SK-N-SH (cell line): ENCODE data around the gene CPLX1. TPM values are rescaled to one million over a fixed set of nuclear protein-coding genes. Genes with fewer than 3 reads are reported as not detected.
"Not testable (repeated sequence)": the region's sequence is repeated elsewhere in the genome, so short reads cannot be mapped to it uniquely, and the experiment has no call there.

Experiments
- CTCF ChIA-PET: fragments of 300-600, 350-600 bp; formaldehyde crosslinking; extraction: SDS; loops from one replicate; lab custom pipeline; 2021; lab: Yijun Ruan, JAX
- POLR2A ChIA-PET: fragments of 350-600 bp; sonication (Branson Sonifier 250); formaldehyde crosslinking; extraction: SDS; loops from one replicate; lab custom pipeline; 2020; ENCODE audit warnings: antibody characterized with exemption, inconsistent platforms; lab: Yijun Ruan, JAX
- DNase-seq: peaks from one replicate; pipeline ENCODE4 v3.0.0; 2012
- H2AFZ ChIP-seq: fragments of 200-600 bp; sonication (generic); 2 replicates; pipeline ENCODE4 v1.8.1; 2016; ENCODE audit warnings: antibody characterized with exemption, mild to moderate bottlenecking, low read depth
- H3F3A ChIP-seq: fragments of 200-600 bp; sonication (generic); replicated peaks from 2 replicates; pipeline ENCODE3; 2016; ENCODE audit warnings: antibody characterized with exemption, mild to moderate bottlenecking; ENCODE audit not compliant: insufficient read depth
- H3K27ac ChIP-seq, 2 experiments: fragments of 200-500 bp in 1 of 2; fragments of 200-600 bp in 1 of 2; sonication (Bioruptor generic) in 1 of 2; sonication (generic), shearing (Covaris generic) in 1 of 2; 2 replicates each; pipeline versions ENCODE4 v1.5.1 to v1.6.1; 2014 to 2016; ENCODE audit warnings: low read depth in 2 of 2, inconsistent platforms in 1 of 2, low read length in 1 of 2, mild to moderate bottlenecking in 1 of 2, mixed read lengths in 1 of 2
- H3K27me3 ChIP-seq: fragments of 200-600 bp; sonication (generic), shearing (Covaris generic); 2 replicates; pipeline ENCODE4 v1.6.1; 2016; ENCODE audit warnings: mixed run types; ENCODE audit not compliant: insufficient read depth
- H3K36me3 ChIP-seq, 2 experiments: fragments of 200-500 bp in 1 of 2; fragments of 200-600 bp in 1 of 2; sonication (Bioruptor generic) in 1 of 2; sonication (generic) in 1 of 2; replicated peaks in 1 of 2; 2 replicates each; pipeline versions ENCODE3 to v1.5.1; 2014 to 2016; ENCODE audit warnings: low read length in 1 of 2, mild to moderate bottlenecking in 1 of 2; ENCODE audit not compliant: insufficient read depth in 2 of 2, control insufficient read depth in 1 of 2
- H3K4me1 ChIP-seq, 2 experiments: fragments of 200-500 bp in 1 of 2; fragments of 200-600 bp in 1 of 2; sonication (Bioruptor generic) in 1 of 2; sonication (generic), shearing (Covaris generic) in 1 of 2; 2 replicates each; pipeline versions ENCODE4 v1.5.1 to v1.6.1; 2014 to 2016; ENCODE audit warnings: low read depth in 1 of 2, low read length in 1 of 2, mixed run types in 1 of 2; ENCODE audit not compliant: insufficient read depth in 2 of 2, control insufficient read depth in 1 of 2
- H3K4me2 ChIP-seq: fragments of 200-600 bp; sonication (generic), shearing (Covaris generic); 2 replicates; pipeline ENCODE4 v1.6.1; 2017; ENCODE audit warnings: mixed run types
- H3K4me3 ChIP-seq, 2 experiments: fragments of 200-500 bp in 1 of 2; fragments of 200-600 bp in 1 of 2; sonication (Bioruptor generic) in 1 of 2; sonication (generic), shearing (Covaris generic) in 1 of 2; 2 replicates each; pipeline versions ENCODE4 v1.5.1 to v1.8.1; 2014 to 2016; ENCODE audit warnings: low read depth in 2 of 2, inconsistent platforms in 1 of 2, low read length in 1 of 2, mild to moderate bottlenecking in 1 of 2, mixed read lengths in 1 of 2, moderate library complexity in 1 of 2
- H3K79me2 ChIP-seq: fragments of 200-600 bp; sonication (generic); 2 replicates; pipeline ENCODE4 v1.8.1; 2017; ENCODE audit warnings: mild to moderate bottlenecking; ENCODE audit not compliant: insufficient read depth
- H3K9ac ChIP-seq: fragments of 200-600 bp; sonication (generic); 2 replicates; pipeline ENCODE4 v1.6.1; 2017; ENCODE audit warnings: mixed run types
- H3K9me2 ChIP-seq: fragments of 200-600 bp; sonication (generic); 2 replicates; pipeline ENCODE4 v1.6.1; 2017; ENCODE audit warnings: mixed run types
- H3K9me3 ChIP-seq: fragments of 200-600 bp; sonication (generic); 2 replicates; pipeline ENCODE4 v1.6.1; 2017; ENCODE audit warnings: mixed run types, mild to moderate bottlenecking, moderate library complexity
- H4K20me1 ChIP-seq: fragments of 200-600 bp; sonication (generic); 2 replicates; pipeline ENCODE4 v1.6.1; 2017; ENCODE audit warnings: mild to moderate bottlenecking, mixed run types; ENCODE audit not compliant: insufficient read depth
- FOXJ3 ChIP-seq: sonication (generic); formaldehyde crosslinking; IDR thresholded peaks from 2 replicates; pipeline ENCODE4 v1.5.1; 2020; ENCODE audit warnings: mild to moderate bottlenecking, missing genetic modification reagents
- GATA2 ChIP-seq: sonication (generic); formaldehyde crosslinking; IDR thresholded peaks from 2 replicates; pipeline ENCODE4 v1.5.0; 2020; ENCODE audit warnings: mild to moderate bottlenecking, missing genetic modification reagents
- MXI1 ChIP-seq: IDR thresholded peaks from 2 replicates; pipeline ENCODE4 v1.6.1; 2012; ENCODE audit warnings: mild to moderate bottlenecking, low read depth, low read length, improper control_type of control experiment
- POLR2AphosphoS5 ChIP-seq: IDR thresholded peaks from 2 replicates; pipeline ENCODE4 v1.6.1; 2012; ENCODE audit warnings: low read depth, low read length
- SIN3A ChIP-seq: IDR thresholded peaks from 2 replicates; pipeline ENCODE4 v1.6.1; 2012; ENCODE audit warnings: low read depth, mild to moderate bottlenecking, low read length, moderate library complexity, borderline replicate concordance
- TAF1 ChIP-seq: IDR thresholded peaks from 2 replicates; pipeline ENCODE4 v1.6.1; 2012; ENCODE audit warnings: low read depth, mild to moderate bottlenecking, low read length, moderate library complexity, borderline replicate concordance
- YY1 ChIP-seq: IDR thresholded peaks from 2 replicates; pipeline ENCODE4 v1.4.0; 2012; ENCODE audit warnings: low read depth, mild to moderate bottlenecking
- WGBS: methylation state at CpG from one replicate; pipeline ENCODE4 v1.1.6; 2017; ENCODE audit warnings: low lambda C conversion rate; 5-methylcytosine and 5-hydroxymethylcytosine counted together
- polyA plus RNA-seq, 3 experiments: library from polyadenylated mRNA; depleted of rRNA; stranded (reverse); fragments of >200 nt; gene quantifications; 2 replicates each; pipeline ENCODE4 v1.2.3, GENCODE V29; 2012
- TF ChIP-seq, protein P1 (sequence below): IDR thresholded peaks from 2 replicates; pipeline ENCODE4; 2012
- TF ChIP-seq, protein P2 (sequence below): IDR thresholded peaks from 2 replicates; pipeline ENCODE4 v1.4.0; 2012; ENCODE audit warnings: low read depth, borderline replicate concordance
- TF ChIP-seq, protein P3 (sequence below): IDR thresholded peaks from 2 replicates; pipeline ENCODE4 v1.4.0; 2012; ENCODE audit warnings: low read depth

CPLX1 gene
- polyA plus RNA-seq, 1 of the 3 experiments (the other 2 are of a cell fraction) = 0.56 TPM

DNA sequence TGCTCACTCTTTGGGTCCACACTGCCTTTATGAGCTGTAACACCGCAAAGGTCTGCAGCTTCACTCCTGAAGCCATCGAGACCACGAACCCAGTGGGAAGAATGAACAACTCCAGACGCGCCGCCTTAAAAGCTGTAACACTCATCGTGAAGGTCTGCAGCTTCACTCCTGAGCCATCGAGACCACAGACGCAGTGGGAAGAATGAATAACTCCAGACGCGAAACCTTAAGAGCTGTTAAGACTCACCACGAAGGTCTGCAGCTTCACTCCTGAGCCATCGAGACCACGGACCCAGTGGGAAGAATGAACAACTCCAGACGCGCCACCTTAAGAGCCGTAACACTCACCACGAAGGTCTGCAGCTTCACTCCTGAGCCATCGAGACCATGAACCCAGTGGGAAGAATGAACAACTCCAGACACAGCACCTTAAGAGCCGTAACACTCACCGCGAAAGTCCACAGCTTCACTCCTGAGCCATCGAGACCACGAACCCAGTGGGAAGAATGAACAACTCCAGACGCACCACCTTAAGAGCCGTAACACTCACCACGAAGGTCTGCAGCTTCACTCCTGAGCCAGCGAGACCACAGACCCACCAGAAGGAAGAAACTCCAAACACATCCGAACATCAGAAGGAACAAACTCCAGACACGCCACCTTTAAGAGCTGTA lies 51.4 kb downstream of the CPLX1 start:
- CTCF ChIA-PET = interaction anchor here (0.7 to 2.3 kb wide), 2 partner anchors 12 to 17 kb away, joined by 3 to 7 read pairs; no protein-coding TSS in a partner anchor
- H3K9ac ChIP-seq, DNase-seq, H3K27ac ChIP-seq, H3F3A ChIP-seq, H2AFZ ChIP-seq, H3K9me2 ChIP-seq, H3K4me3 ChIP-seq, H3K4me2 ChIP-seq, H3K4me1 ChIP-seq, H3K9me3 ChIP-seq, H3K27me3 ChIP-seq: not testable (repeated sequence)
- WGBS = 95% methylated on average over 30 of the region's 30 CpGs
- H3K36me3 ChIP-seq = peaks cover 41 to 51% of the 10 kb centered on the region in 2 experiments
- H3K79me2 ChIP-seq = peaks cover 99% of the 10 kb centered on the region
- H4K20me1 ChIP-seq = peaks cover 71% of the 10 kb centered on the region
- POLR2A ChIA-PET = interaction anchor here (0.6 to 1.5 kb wide), 4 partner anchors 8 to 792 kb away, joined by 3 to 8 read pairs (median 4); no protein-coding TSS in a partner anchor

DNA sequence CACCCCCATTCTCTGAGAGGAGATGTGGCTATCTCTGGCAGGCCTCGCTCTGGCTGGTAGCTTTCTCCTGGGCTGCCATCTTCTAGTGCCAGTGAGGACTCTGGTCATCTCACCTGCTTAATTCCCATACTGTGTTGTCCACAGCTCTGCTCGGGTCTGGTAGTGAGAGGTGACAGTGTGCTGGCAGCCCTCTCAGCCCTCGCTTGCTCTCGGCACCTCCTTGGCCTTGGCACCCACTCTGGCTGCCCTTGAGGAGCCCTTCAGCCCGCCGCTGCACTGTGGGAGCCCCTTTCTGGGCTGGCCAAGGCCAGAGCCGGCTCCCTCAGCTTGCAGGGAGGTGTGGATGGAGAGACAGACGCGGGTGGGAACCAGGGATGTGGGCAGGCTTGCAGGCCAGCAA lies 52.7 kb downstream of the CPLX1 start:
- no peaks in the 10 kb centered on the region for H3K9me3 ChIP-seq
- H2AFZ ChIP-seq = no peak overlapping the region
- H3K36me3 ChIP-seq = peaks cover 50 to 53% of the 10 kb centered on the region in 2 experiments
- H3K9me2 ChIP-seq = no peaks in the 10 kb centered on the region
- H3K79me2 ChIP-seq = peaks cover 99% of the 10 kb centered on the region
- H3F3A ChIP-seq = peaks cover 8% of the 10 kb centered on the region
- no peak for DNase-seq
- H3K27me3 ChIP-seq = no peaks in the 10 kb centered on the region
- H3K4me3 ChIP-seq = no peak overlapping the region
- TF ChIP-seq, protein P1, sequence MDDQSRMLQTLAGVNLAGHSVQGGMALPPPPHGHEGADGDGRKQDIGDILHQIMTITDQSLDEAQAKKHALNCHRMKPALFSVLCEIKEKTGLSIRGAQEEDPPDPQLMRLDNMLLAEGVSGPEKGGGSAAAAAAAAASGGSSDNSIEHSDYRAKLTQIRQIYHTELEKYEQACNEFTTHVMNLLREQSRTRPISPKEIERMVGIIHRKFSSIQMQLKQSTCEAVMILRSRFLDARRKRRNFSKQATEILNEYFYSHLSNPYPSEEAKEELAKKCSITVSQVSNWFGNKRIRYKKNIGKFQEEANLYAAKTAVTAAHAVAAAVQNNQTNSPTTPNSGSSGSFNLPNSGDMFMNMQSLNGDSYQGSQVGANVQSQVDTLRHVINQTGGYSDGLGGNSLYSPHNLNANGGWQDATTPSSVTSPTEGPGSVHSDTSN = no peak
- TF ChIP-seq, protein P2, sequence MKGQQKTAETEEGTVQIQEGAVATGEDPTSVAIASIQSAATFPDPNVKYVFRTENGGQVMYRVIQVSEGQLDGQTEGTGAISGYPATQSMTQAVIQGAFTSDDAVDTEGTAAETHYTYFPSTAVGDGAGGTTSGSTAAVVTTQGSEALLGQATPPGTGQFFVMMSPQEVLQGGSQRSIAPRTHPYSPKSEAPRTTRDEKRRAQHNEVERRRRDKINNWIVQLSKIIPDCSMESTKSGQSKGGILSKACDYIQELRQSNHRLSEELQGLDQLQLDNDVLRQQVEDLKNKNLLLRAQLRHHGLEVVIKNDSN = no peak
- TF ChIP-seq TAF1 (no peak), FOXJ3 (CRISPR knock-in tag) (no peak), SIN3A (no peak), POLR2AphosphoS5 (no peak; the same call in 1 of the 2 replicates), YY1 (no peak), MXI1 (no peak), GATA2 (CRISPR knock-in tag) (no peak)
- TF ChIP-seq, protein P3, sequence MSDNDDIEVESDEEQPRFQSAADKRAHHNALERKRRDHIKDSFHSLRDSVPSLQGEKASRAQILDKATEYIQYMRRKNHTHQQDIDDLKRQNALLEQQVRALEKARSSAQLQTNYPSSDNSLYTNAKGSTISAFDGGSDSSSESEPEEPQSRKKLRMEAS = no peak
- no peak overlapping the region for H3K4me2 ChIP-seq
- ChIA-PET CTCF (no interaction called here), POLR2A (no interaction called here)
- no peak overlapping the region for H3K27ac ChIP-seq
- peaks cover 0 to 12% of the 10 kb centered on the region in 2 experiments; a peak in 1 of 4 replicates for H3K4me1 ChIP-seq
- H3K9ac ChIP-seq = no peak overlapping the region
- peaks cover 74% of the 10 kb centered on the region for H4K20me1 ChIP-seq
- WGBS = no CpG with 5 or more reads among the region's 9 CpGs
